H1 (cell line): ENCODE data around the gene POLDIP2. TPM values are rescaled to one million over a fixed set of nuclear protein-coding genes. Genes with fewer than 3 reads are reported as not detected.
A peak's percentile ranks its signal among the peaks of the same experiment; 100 is the strongest.

Experiments
- ATF3 ChIP-seq: IDR thresholded peaks from 2 replicates; pipeline ENCODE4 v1.6.1; 2011; ENCODE audit warnings: low read depth, mild to moderate bottlenecking, low read length; ENCODE audit not compliant: insufficient read depth
- BACH1 ChIP-seq: IDR thresholded peaks from 2 replicates; pipeline ENCODE4 v1.6.1; 2012; ENCODE audit warnings: low read length, improper control_type of control experiment
- EP300 ChIP-seq, 2 experiments: IDR thresholded peaks; 1 replicate in 1 of 2; 2 replicates in 1 of 2; pipeline ENCODE4 v1.6.1; 2011 to 2012; ENCODE audit warnings: low read depth in 2 of 2, low read length in 2 of 2, mild to moderate bottlenecking in 2 of 2, borderline replicate concordance in 1 of 2, inconsistent platforms in 1 of 2, moderate library complexity in 1 of 2
- KDM1A ChIP-seq: fragments of 200-600, 300-600 bp; sonication (generic); IDR thresholded peaks from 2 replicates; pipeline ENCODE4 v1.7.1; 2016; ENCODE audit warnings: mild to moderate bottlenecking, low read length, borderline replicate concordance
- NRF1 ChIP-seq: IDR thresholded peaks from 2 replicates; pipeline ENCODE4 v1.6.1; 2011; ENCODE audit warnings: mild to moderate bottlenecking, low read depth, low read length, improper control_type of control experiment
- SIX5 ChIP-seq: IDR thresholded peaks from 2 replicates; pipeline ENCODE4 v1.6.1; 2011; ENCODE audit warnings: mild to moderate bottlenecking, low read depth, low read length
- TEAD4 ChIP-seq: IDR thresholded peaks from 2 replicates; pipeline ENCODE4 v1.6.1; 2012; ENCODE audit warnings: low read depth, low read length, inconsistent platforms, mixed read lengths
- polyA plus RNA-seq, 7 experiments: library from polyadenylated mRNA; depleted of rRNA in 3 of 7; stranded (reverse) in 5 of 7; unstranded in 2 of 7; fragments of >200 nt in 5 of 7; fragments of 200-250 nt in 2 of 7; gene quantifications; 1 replicate in 5 of 7; 2 replicates in 1 of 7; 4 replicates in 1 of 7; pipeline versions ENCODE4 v1.2.1 to v1.2.3, GENCODE V29; 2011 to 2013; ENCODE audit warnings: missing spikeins in 2 of 7, mixed read lengths in 2 of 7
- total RNA-seq: library from RNA; stranded (reverse); fragmentation: NEBNext Ultra II Directional; extraction: Animal tissue kit (Norgen Biotek cat#: 25700); gene quantifications from 2 replicates; pipeline ENCODE4 v1.2.1, GENCODE V29; 2021

Gene POLDIP2
- total and polyA plus RNA-seq, 2 of the 8 experiments (the other 6 are each of a cell fraction or from before 2014, with no cell fraction given), result 74.0 to 76.1 TPM

GRCh38 chr17:28357061-28357900 is at the start of gene POLDIP2 (continued):
- TF ChIP-seq ATF3 (peak; percentile 81), EP300 (IDR thresholded peaks at IDR 0.05; ENCODE audit: borderline replicate concordance in 1 of 2, low read depth in 2 of 2, low read length in 2 of 2) (peak in 1 of 2 experiments; percentile 42; a peak in 1 of 3 replicates), KDM1A (no peak), NRF1 (no peak), SIX5 (peak; percentile 5; the same call in 1 of the 2 replicates), BACH1 (no peak), TEAD4 (no peak)
